HG03045 (cell line): ENCODE measurements around the gene DEGS2.
"Not testable (repeated sequence)": the region's sequence is repeated elsewhere in the genome, so short reads cannot be mapped to it uniquely, and the experiment has no call there.

Experiments used
- ATAC-seq: cut with Tn5 transposase; IDR thresholded peaks from one replicate; pipeline ENCODE4 v1.9.1; 2021; ENCODE audit warnings: mild to moderate bottlenecking, moderate library complexity; ENCODE audit not compliant: unreplicated experiment

DEGS2 gene

DNA sequence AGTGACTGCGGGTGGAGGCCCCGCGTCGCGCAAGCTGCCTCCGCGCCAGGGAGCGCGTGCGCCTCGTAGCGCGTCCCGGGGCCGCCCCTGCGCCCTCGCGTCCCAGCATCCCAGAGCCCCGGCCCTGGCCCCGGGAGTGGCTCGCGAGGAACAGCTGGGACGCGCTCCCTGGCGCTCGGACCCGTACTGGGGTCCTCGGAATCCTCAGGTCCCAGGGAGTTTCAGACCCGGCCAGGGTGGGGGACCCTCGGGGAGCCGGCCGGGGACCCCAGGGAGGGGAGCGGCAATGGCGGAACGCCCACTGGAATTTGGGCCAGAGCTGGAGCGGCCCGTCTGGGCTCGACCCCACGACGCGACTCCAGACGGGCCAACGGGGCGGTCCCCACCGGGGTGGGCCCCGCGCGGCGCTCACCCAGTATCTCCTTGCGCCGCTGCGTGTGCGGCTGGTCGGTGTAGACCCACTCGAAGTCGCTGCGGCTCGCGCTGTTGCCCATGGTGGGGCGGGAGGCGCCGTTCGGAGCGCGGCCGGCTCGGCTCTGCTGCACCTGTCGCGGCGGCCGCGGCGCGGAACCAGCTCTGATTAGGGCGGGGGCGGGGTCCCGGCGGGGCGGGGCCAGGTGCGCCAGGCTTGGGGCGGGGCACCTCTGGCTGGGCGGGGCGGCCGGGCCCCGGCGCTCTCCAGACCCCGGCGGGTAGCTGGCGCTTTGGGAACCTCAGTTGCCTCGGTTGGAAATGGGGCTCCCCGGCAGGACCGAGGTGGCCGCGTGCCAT is at the start of gene DEGS2:
Gene DEGS2, minus strand, starts transcription at position 552 of the 771 bp plus-strand sequence. Its CDS starts 58 bp downstream, at position 494.
- ATAC-seq, result peak; percentile 48

DNA sequence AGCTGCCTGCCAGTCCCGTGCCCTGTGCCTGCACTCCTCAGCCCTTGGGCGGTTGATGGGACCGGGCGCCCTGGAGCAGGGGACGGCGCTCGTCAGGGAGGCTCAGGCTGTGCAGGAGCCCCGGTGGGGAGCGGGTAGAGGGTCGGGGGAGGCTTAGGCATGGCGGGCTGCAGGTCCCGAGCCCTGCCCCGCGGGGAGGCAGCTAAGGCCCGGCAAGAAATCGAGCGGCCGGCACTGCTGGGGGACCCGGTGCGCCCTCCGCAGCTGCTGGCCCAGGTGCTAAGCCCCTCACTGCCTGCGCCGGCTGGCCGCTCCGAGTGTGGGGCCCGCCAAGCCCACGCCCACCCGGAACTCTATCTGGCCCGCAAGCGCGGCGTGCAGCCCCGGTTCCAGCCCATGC is 48.7 kb upstream of the DEGS2 start:
- ATAC-seq, result not testable (repeated sequence)

DNA sequence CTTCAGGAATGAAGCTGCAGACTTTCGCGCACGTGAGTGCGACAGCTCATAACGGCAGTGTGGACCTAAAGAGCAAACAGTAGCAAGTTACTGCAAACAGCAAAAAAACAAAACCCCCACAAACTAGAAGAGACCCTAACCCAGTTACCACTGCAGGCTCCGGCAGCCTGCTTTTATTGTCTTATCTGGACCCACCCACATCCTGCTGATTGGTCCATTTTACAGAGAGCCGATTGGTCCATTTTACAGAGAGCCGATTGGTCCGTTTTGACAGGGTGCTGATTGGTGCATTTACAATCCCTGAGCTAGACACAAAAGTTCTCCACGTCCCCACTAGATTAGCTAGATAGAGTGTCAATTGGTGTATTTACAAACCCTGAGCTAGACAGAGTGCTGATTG is 48.1 kb upstream of the DEGS2 start:
- not testable (repeated sequence) for ATAC-seq

DNA sequence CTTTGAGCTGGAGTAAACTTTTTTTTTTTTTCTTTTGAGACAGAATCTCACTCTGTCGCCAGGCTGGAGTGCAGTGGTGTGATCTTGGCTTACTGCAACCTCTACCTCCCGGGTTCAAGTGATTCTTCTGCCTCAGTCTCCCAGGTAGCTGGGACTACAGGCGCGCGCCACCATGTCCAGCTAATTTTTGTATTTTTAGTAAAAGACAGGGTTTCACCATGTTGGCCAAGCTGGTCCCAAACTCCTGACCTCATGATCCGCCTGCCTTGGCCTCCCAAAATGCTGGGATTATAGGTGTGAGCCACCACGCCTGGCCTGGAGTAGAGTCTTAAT is 45.4 kb upstream of the DEGS2 start:
- ATAC-seq, result not testable (repeated sequence)

DNA sequence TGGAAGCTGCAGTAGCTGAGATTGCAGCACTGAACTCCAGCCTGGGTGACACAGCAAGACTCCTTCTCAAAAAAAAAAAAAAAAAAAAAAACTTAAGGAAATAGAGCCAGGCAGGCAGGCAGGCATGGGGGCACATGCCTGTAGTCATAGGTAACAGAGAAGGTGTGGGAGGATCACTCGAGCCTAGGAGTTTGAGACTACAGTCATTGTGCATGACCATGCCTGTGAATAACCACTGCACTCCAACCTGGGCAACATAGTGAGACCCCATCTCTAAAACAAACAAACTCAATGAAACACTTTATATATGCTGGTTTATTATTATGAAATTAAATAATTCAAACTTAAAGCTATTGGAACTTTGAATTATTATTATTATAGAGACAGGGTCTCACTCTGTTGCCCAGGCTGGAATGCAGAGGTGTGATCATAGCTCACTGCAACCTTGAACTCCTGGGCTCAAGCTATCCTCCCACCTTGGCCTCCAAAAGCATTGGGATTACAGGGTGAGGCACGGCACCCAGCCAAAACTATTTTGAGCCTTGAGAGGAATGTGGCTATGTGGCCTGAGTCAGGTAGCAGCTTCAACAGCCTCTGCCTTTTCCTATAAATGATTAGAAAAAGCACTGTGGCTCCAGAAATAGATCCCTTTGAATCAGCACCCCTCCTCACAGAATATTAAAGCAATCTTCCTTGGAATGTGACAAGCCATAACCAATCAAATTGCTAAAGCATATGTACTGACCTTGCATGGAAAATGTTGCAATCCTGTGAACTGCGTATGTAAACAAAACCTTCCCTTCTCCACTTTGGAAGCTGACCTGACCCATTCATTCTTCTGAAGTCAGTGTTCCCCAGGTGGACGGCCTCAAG is 44.8 kb upstream of the DEGS2 start:
- no peak for ATAC-seq

DNA sequence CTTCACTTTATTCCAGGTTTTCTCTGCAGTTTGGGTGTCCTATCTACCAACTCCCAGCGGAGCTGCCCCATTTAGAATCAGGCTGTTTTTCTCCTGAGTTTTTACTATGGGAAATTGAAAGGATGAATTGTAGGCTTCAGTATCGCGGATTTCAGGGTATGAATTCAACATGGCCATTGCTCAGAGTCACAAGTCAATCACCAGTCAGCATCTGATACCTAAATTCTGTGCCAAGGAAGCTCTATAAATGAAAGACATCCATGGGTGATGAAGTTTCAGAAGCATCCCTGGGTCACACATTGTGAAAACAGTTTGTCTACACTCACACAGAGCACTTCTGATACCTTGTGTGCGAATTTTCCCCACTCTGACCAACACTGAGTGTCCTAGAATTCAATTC is 43.7 kb upstream of the DEGS2 start:
- no peak for ATAC-seq

DNA sequence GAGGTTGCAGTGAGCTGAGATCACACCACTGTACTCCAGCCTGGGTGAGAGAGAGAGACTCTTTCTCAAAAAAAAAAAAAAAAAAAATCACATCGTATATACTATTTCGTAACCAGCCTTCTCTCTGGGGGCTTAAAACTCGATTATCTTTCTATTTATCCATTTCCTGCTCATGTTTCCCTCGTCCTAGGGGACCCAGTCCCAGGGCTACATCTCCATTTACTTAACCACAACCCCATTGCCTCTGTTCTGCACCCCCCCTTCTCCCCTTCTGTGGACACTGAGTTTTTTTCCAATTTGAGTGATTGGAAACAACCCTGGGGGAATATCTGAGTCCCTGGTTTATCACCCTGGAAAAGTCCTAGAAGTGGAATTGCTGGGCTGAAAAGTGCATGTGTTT is 43.3 kb upstream of the DEGS2 start:
- ATAC-seq, result no peak

DNA sequence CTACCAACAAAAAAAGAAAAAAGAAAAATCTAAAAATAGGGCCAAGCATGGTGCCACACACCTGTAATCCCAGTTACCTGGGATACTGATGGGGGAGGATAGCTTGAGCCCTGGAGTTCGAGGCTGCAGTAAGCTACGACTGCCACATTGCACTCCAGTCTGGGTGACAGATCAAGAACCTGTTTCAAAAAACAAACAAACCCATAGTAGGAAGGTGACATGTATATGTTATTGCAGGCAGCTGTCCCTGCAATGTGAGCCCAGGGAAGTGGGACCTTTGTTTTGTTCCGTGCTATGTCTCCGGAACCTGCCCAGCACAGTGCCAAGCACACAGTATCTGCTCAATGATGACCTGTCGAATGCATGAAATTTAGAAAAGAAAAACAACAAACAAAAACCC is 42.3 kb upstream of the DEGS2 start:
- ATAC-seq, result no peak

DNA sequence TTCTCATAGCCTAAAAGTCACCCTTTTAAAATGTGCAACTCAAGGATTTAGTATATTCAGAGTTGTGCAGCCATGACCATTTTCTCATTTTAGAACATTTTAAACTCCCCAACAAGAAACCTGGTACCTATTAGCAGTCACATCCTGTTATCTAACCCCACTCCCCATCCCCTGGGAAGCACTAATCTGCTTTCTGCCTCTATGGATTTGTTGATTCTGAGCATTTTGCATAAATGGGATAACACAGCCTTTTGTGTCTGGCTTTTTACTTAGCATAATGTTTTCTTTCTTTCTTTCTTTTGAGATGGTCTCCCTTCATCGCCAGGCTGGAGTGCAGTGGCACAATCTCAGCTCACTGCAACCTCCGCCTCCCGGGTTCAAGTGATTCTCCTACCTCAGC is 40.9 kb upstream of the DEGS2 start:
- ATAC-seq, result no peak

DNA sequence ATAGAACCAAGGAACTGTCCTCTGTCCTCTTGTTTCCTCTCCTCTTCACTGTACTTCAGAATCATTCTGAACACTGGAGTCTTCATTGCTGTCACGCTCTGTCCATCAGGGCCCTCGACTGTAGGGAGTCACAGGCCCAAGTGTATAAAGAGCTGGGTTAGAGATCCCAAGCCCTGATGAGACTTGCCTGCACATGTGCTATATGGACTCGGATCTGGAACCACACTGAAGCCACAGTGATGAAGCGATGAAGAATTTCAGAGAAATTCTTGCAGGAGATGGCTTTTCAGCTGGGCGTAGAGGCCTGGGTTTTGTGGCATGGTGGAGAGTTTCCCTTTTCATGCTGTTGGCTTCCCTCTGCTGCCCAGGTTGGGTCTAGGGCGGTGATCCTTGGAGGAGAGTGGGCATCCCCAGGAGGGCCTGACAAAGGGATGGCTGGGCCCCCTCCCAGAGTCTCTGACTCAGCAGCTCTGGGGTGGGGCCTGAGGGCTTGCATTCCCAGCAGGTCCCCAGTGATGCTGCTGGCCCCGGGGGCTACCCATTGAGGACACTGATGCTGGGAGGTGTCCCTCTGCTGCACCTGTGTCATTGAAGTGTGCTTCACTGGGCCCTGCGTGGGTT is 39.9 kb upstream of the DEGS2 start:
- no peak for ATAC-seq

DNA sequence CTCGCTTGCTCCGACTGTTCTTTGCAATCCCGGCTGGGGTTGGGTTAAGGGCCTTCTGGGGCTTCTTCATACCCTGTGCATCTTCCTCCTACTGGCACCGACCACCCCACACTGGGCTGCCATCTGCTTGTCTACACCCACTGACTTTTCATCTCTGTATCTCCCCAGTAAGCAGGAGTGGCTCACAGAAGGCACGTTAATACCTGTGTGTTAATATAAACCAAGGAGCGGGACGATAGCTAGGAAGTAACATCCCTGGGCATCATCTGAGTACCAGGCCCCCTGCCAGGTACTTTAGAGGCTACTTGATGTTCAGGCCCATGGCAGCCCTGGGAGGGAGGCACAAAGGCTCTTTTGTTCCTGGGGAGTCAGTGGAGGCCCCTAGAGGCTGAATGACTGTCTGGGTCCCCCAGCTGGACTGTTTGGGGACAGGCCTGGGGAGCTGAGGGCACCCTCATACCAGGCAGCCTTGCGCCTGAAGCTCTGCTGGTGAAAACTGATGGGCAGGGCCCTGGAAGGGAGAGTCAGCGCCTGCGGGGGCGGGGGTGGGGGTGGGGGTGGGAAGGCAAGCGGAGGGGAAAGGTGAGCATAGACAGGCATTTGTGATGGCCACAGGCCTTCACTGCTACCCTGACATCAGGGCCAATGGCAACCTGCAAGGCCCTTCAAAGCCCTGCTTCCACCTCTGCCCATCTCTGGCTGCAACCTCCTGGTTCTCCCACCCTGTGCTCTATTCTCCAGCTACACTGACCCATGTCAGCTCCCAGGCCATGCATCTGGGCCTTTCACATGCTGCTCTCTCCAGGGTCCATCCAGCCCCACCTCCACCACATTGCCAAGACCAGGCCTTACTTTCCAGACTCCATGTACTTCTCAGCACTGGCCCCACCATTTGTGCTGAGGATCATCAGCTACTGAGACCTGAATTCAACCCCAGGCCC is 34.2 kb upstream of the DEGS2 start:
- ATAC-seq, result no peak

DNA sequence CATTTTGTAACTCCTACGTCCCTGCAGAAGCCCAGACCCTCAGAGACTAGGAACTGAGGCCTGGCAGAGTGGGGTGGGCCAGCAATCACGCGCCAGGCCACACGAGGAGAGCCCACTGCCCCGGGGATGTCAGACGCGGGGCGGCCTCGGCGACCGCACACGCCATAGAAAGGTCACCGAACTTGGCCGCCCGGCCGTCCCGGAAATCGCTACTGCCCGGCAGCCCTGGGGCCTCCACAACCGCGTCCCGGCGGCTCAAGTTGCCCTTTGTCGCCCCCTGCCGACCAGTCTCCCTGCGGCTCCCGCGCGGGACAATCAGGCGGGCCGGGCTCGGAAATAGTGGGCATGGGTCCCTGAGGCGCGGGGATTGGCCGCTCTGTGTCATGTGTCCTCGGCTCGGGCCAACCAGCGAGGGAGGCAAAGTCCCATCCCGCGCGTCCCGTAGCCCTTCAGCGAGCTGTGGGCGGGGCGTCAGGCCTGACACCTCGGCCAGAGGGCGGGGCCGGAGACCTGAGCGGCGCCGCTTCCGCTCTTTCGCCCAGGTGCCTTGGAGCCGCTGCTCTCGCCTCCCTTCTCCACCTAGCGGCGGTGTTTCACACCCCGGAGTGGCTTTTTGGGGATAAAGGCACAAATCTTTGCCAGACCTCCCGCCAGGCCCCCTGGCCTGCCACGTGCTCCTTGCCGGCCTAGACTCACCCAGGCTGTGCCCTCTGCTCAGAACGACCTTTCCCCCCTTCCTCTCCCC is 33.4 kb upstream of the DEGS2 start:
- ATAC-seq, result peak; percentile 99

DNA sequence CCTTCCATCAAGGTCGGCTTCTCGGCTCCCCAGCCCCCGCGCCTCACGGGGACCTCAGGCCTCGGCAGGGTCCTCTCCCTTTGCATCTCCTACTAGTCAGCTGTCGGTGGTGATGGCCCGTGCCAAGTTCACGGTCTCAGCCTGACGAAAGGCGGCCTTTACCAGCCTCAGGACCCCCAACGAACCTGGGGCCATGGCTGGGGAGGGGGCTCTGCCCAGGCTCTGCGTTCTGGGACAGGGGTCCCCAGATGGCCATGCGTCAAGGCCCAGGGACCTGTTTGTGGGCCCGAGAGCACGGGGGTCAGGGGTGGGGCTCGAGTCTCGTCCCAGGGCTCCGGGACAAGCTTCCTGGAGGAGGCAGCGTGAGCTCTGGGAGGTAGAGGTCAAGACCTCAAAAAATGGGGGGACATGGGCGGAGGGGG is 32.8 kb upstream of the DEGS2 start:
- ATAC-seq, result no peak

DNA sequence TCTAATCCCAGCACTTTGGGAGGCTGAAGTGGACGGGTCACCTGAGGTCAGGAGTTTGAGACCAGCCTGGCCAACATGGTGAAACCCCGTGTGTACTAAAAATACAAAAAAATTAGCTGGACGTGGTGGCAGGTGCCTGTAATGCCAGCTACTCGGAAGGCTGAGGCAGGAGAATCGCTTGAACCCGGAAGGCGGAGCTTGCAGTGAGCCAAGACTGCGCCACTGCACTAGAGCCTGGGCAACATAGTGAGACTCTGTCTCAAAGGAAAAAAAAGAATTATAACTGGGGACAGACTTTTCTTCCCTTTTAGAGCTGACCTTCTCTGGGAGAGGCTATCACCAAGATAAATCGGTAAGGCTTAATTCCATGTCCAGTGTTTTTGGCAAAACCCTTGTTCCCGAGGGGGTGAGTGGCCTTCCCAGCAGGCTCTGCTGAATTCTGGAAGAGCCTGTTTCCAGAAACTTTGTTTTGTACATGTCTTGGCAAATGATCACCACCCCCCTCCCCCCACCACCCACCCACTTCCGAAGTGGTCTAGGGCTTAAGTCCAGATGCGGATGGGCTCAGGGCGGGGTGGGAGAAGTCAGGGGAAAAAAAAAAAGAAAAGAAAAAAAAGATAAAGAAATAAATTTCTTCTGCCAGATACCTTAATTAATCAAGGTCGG is 32.3 kb upstream of the DEGS2 start:
- ATAC-seq, result no peak

DNA sequence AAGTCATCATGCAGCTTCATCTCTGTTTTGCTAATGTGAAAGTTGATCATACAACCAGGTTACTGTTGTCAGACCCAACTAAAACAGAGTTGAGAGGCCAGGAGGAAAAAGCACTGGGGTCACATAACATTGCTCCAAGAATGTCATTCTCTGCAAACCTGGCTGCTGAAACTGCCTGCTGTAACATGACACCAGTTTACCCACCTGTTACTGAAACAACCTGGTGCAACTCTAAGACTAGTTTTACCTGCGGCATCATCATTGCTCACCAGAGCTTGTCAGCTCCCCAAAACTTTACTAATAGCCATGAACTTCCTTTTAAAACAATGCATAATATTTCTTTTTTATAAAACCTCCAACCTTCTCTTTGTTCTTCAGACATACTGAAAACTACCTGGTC is 30.7 kb upstream of the DEGS2 start:
- no peak for ATAC-seq

DNA sequence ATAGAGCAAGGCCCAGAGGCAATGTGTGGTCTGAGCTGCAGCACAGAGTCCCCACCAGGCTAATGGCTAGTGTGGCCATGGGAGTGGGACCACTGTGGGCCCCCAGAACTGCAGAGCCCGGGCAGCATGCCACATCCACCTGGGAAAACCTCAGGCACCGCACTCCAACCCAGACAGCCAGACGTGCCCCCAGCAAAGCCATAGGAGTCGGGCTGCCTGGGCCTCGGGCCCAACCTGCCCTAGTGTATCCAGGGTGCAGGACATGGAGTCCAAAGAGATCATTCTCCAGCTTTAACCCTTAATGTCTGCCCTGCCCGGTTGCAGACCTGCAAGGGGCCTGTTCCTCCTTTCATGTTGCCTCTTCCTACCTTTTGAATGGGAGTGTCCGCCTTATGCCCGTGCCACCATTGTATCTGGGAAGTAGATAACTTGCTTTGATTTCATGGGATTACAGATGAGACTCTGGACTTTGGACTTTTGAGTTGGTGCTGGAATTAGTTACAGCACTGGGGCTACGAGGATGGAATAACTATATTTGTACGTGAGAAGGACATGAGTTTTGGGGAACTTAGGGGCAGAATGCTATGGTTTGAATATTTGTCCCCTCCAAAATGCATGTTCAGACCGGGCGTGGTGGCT is 29.1 kb upstream of the DEGS2 start:
- ATAC-seq, result no peak

DNA sequence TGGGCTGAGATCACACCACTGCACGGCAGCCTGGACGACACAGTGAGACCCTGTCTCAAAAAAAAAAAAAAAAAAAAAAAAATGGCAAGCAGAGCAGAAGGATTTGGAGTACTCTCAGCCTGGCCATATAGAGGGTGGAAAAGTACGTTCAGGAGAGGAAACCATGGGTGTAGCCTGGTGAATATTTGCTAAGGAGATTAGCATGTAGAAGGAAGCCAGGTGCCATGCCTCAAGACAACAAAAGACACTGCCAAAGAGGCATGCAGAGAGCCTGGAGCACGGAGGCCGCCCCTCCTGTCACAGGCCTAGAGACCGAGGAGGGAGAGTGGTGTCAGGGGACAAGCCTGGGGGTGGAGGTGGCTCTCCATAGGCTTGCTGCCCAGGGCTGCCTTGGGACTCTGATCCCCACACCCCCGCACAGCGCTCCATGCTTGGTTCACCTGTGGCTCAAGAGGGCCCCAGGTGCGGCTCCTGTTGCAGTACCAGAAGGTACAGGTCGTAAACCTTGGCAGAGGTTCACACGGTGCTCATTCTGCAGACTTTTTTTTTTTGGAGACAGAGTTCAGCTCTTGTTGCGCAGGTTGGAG is 27.9 kb upstream of the DEGS2 start:
- no peak for ATAC-seq

DNA sequence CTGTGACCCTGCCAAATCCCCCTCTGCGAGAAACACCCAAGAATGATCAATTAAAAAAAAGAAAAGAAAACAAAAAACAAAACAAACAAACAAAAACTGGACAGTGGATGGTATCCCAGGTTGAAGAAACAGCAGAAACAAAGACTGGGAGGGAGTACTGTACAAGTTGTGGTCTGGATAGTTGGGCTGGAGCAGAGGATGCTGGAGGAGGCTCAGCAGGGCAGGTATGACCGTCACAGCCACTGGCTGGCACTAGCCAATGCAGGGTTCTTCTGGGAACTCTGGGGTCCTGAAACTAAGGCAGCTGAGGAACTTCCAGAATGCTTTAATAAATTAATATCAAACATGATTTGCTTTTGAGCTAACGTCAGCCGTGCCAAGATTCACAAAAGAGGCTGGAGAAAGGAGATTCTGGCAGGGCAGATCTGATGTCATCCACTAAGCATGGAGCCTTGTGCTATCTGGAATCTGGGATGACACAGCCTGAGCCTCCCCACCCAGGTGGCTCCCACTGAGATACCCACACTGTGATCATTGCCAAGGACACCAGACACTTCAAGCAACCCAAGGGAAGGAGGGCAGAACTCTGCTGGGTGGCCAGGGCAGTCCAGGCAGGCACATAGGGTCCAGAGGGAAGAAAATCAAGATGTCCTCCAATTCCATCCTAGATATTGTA is 22.6 kb upstream of the DEGS2 start:
- ATAC-seq, result not testable (repeated sequence)
